GM12873 (cell line): ENCODE results near the gene AXL.

ENCODE experiments used
- CTCF ChIP-seq: IDR thresholded peaks from 2 replicates; pipeline ENCODE4 v1.5.1; 2012; ENCODE audit warnings: low read depth, mild to moderate bottlenecking, moderate library complexity, low read length, control low read depth; ENCODE audit not compliant: insufficient read depth; ENCODE audit errors: missing control alignments

The AXL gene

DNA sequence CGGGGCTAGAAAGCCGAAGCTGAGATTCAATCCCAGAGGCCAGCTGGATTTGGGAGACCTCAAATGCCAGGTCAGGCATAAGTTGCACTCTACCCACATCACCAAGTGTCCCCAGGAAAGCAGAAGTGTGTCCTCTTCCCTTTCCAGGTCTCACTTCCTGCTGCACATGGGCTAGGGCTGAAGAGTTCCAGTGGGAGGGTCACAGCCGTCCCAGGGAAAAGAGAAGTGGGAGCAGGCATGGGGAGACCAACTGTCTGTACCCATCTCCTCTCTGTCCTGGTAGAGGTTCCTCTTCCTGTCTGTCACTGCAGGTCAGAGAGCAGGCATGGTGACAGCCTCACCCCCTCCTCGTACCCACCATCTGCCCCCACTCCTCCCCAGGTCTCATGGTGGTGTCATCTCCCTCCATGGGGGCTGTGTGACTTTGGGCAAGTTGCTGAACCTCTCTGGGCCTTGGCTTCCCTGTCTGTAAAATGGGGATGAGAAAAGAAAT lies 14.8 kb downstream of the AXL start:
- no peak for TF ChIP-seq CTCF

- no peak for TF ChIP-seq CTCF
Measured at GRCh38 chr19:41234512-41235168, 15.6 kb downstream of the AXL start.

DNA sequence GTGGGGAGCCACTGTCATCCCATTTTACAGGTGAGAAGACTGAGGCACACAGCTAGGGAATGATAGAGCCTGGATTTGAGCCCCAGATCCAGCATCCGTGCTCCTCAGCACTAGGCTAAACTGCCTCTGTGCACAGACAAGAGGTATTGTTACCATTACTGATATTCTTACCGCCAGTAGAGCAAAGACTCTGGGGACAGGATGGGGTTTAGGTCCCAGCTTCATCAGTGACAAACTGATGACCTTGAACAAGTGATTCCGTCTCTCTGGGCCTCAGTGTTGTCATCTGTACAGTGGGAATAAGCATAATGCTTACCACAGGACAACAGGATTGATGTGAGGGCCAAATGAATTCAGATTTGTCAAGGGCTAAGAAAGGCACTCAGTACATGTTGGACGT lies 16.5 kb downstream of the AXL start:
- no peak for TF ChIP-seq CTCF

DNA sequence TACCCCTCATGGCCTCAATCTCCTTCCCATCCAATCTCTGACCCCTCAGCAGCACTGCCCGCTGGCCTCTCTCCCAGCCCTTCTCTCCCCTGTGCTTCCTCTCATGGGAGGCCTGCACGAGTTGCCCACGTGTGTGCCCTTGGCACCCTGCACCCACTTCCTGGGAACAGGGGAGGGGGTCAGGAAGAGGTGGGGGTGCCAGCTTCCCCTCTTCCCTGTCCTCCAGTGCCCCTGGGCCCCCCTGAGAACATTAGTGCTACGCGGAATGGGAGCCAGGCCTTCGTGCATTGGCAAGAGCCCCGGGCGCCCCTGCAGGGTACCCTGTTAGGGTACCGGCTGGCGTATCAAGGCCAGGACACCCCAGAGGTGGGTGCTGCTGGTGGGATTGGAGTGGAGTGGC lies 19.2 kb downstream of the AXL start:
- no peak for TF ChIP-seq CTCF

GRCh38 chr19:41239363-41239762 lies 20.3 kb downstream of the AXL start:
- TF ChIP-seq CTCF, result no peak

DNA sequence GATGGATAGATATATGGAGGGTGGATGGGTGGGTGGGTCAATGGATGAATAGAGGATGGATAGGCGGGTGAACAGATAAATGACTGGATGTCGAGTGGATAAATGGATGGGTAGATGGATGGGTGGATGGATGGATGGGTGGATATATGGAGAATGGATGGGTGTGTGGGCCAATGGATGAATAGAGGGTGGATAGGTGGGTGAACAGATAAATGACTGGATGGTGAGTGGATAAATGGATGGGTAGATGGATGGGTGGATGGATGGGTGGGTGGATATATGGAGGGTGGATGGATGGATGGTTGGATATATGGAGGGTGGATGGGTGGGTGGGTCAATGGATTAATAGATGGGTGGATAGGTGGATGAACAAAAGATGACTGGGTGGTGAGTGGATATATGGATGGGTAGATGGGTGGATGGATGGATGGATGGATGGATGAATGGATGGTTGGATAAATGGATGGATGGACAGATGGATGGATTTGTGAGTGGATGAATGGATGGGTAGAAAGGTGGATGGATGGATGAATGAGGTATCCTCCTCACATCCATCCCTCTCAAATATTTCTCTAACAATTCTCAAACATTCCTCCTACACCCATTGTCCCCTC lies 21.0 kb downstream of the AXL start:
- no peak for TF ChIP-seq CTCF

DNA sequence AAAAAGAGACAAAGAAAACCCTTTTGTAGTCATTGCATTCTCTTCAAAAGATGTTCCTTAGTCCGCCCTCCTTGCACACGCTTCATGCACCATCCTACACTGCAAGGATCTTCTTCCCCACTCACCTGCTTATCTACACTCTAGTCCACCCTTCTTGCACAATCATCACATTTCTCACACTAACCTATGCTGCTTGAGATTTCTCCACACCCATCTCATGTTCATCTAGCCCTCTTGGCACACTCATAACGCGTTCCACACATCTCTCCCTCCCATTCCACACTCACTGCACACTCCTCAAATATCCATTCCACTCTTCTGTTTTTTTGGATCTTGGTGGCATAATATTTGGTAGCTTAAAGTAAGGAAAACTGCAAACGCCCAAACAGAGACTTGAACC lies 22.8 kb downstream of the AXL start:
- no peak for TF ChIP-seq CTCF
